Activated T-helper 1 cell treated with anti-CD3 and anti-CD28 coated beads, Interleukin-2, amount 50 U/mL, for 16 hours (primary cell): Measurements from ENCODE around the gene HSPA13.
"Not testable (repeated sequence)": the region's sequence is repeated elsewhere in the genome, so short reads cannot be mapped to it uniquely, and the experiment has no call there.

Experiments
- DNase-seq, 2 donors: peaks; one replicate each; pipeline ENCODE4 v3.0.0-alpha.2; 2020; ENCODE audit warnings: low read depth in 1 of 2, low spot score in 1 of 2

The HSPA13 gene

GRCh38 chr21:14382835-14383595, at the start of gene HSPA13:
HSPA13 (minus strand) TSS chr21:14383146; CDS start chr21:14383119, 27 bp downstream.
- peak; percentile 96 to 97 for DNase-seq

DNA sequence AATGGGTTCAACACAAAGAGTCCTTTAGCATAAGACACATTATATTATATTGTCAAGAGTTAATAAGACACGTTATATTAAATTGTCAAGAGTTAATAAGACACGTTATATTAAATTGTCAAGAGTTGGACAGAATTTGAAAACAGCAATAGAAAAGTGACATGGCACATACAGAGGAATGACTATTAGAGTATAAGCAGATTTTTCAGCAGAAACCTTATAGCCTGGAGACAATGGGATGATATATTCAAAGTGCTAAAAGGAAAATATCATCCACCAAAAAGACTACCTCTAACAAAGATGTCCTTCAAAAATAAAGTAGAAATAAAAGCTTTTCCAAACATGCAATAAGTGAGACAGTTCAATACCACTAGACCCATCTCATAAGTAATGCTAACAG, 36.0 kb upstream of the HSPA13 start:
- no peak for DNase-seq

DNA sequence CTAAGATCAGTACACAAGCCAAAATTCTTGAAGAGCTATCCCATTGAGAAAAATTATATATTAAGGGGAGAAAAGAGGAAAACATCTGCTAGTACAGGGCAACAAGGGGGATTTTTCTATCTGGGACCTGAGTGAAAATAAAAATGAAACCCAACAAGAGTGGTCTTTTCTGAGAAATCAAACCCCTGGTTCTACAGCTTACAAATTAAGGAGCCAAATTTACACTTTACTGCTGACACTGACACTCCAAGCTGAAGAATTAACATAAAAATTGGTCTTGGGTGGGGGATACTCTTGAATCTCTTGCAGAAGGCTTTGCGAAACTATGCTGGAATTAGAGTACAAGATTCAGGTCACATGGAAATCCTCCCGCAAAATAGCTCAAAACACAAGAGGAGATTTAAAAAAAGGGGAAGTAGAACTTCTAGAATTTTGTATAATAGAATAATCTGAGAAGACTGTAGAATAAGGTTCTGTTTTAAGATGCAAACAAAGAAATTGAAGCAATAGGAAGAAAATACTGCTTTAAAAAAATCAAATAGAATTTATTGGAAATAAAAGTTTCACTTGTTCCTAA, 32.1 kb upstream of the HSPA13 start:
- no peak for DNase-seq

- DNase-seq: no peak
These were observed 23.0 kb upstream of the HSPA13 start for GRCh38 chr21:14405962-14406361.

- DNase-seq: no peak
These were observed 22.3 kb upstream of the HSPA13 start for GRCh38 chr21:14405225-14405624.

DNA sequence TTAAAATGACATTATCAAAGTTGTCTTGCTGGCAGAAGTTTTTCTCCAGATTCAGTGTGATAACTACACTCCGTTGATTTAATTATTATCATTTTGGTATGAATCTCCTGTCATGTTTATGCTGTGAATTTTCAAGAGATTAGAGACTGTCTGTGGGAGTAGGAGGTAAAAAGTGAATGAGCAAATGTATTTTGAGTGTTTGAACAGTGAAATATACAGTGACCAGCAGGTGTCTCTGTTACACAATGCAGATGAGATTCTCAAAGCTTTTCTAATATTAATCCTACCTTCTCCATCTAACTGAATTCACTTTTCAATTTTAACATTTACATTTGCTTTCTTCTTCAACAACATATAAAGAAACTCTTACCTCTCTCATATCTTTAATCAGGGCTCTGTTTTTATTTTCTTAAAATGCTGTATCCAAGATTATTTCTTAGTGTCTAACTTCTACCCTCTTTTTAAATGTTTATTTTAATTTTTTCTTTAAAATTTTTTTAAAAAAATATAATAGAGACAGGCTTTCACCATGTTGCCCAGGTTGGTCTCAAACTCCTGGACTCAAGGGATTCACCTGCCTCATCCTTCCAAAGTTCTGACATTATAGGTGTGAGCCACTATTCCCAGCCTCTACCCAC, 20.9 kb upstream of the HSPA13 start:
- no peak for DNase-seq

DNA sequence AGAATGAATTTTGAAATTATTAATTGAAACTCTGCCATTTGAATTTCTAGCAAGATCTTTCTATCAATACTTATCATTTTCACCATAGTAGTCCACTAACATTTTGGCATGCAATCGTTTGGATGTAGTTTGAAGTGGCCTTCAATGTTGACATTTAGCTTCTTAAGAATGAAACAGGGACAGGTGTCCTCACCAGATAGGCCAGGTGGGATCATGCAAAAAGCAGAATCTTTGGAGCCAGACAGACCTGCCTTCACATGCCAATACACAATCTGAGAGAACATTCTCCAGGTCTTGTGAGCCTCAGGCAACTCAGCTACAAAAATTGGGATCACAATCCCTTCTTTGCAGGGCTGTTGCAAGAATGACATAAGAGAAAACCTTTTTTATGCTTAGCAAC, 18.3 kb upstream of the HSPA13 start:
- no peak for DNase-seq

DNA sequence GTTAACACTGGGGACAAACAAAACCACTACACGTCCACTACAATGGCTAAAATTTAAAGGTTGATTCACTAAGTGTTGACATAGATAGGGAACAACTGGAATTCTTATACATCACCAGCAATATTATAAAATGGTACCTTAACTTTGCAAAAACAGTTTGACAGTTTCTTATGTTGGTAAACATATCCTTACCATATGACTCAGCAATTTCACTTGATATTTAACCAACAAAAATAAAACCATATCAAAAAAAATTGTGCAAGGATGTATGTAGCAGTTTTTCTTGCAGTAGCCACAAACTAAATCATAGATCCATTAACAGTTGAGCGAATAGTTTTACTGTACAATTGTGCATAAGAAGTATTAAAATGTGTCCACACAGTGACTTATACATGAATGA, 5.3 kb upstream of the HSPA13 start:
- DNase-seq: no peak

- no peak for DNase-seq
These were observed 1.5 kb upstream of the HSPA13 start for GRCh38 chr21:14384453-14384852.

- DNase-seq: no peak
These were observed 742 bp upstream of the HSPA13 start for GRCh38 chr21:14383596-14384180.

- peak in 1 of 2 donors; percentile 12 for DNase-seq
These were observed 486 bp downstream of the HSPA13 start for GRCh38 chr21:14382486-14382834.

GRCh38 chr21:14376854-14377253, 6.1 kb downstream of the HSPA13 start:
- DNase-seq: no peak

GRCh38 chr21:14366998-14367397, 15.9 kb downstream of the HSPA13 start:
- DNase-seq: no peak

- DNase-seq: no peak
These were observed 21.0 kb downstream of the HSPA13 start for GRCh38 chr21:14361958-14362357.

DNA sequence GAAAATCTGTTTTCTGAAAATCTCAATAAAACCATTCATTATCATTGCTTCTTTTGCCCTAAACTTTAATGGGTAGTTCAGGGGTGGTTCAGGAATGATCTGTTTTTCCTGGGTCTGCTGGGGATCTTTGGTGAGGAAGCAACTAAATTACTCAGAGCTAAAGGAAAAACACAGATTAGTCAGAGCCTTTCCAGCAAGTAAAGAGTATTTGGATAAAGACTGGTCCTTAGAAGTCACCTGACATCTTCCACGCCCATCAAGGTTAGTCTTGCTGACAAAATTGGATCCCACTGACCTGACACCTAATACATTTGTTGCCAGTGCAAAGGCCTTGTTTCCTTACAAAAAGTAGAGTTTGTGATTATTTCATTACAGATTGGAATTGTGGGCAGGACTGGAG, 24.2 kb downstream of the HSPA13 start:
- no peak for DNase-seq

- no peak for DNase-seq
These were observed 26.2 kb downstream of the HSPA13 start for GRCh38 chr21:14356746-14357145.

DNA sequence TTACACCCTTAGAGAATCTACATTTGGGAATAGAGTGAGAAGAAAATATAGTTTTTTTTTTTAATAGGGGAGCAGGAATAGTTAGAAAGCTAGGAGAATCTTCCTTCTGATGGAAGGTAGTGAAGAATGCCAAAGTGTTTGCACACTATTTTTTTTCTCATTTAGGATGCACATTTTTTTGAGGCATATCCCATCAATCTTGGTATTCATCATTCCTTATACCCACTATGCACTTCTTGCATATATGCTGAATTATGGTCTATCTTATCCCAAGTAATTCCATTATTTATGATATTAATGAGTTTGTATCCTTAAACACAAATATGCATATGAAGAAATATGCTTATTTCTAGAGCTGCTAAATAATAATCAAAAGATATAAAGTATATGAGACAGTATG, 28.4 kb downstream of the HSPA13 start:
- no peak for DNase-seq

- DNase-seq: no peak
These were observed 29.2 kb downstream of the HSPA13 start for GRCh38 chr21:14353726-14354125.

GRCh38 chr21:14353231-14353630, 29.7 kb downstream of the HSPA13 start:
- DNase-seq: no peak

DNA sequence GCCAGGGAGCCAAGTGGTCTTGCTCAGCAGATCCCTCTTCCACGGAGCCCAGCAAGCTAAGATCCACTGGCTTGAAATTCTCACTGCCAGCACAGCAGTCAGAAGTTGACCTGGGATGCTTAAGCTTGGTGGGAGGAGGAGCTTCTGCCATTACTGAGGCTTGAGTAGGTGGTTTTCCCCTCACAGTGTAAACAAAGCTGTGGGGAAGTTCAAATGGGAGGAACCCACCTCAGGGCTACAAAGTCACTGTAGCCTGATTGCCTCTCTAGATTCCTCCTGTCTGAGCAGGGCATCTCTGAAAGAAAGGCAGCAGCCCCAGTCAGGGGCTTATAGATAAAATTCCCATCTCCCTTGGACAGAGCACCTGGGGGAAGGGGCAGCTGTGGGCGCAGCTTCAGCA, 55.6 kb downstream of the HSPA13 start:
- not testable (repeated sequence) for DNase-seq

DNA sequence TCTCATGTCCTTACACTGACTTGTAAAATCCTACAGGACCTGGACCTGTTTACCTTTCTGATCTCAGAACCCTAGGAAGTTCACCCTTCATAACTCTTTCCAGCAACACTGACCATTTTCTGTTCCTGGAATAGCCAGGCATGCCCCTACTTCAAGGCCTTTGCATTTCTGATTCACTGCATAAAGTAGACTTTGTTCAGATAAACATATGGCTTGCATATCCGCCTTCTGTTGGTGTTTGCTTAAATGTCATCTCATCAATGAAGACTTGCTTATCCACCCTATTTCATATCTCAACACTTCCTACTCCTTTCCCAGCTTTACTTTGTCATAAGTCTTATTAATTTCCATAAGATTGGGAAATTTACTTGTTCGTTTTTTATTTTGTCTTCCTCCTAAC, 57.4 kb downstream of the HSPA13 start:
- no peak for DNase-seq
